Ectodermal cell (in vitro differentiated cells): ENCODE results near the gene CYB5D1.

Experiments used
- H3K27ac ChIP-seq: 2 replicates; pipeline ENCODE4 v1.7.0; 2013; ENCODE audit warnings: mild to moderate bottlenecking, low read depth, low read length; ENCODE audit not compliant: insufficient read depth, poor library complexity, severe bottlenecking
- H3K27me3 ChIP-seq: 2 replicates; pipeline ENCODE4 v1.7.0; 2013; ENCODE audit warnings: mild to moderate bottlenecking, low read length; ENCODE audit not compliant: insufficient read depth, control insufficient read depth, poor library complexity, severe bottlenecking
- H3K36me3 ChIP-seq: one replicate; pipeline ENCODE4 v1.7.0; 2013; ENCODE audit warnings: low read length; ENCODE audit not compliant: control insufficient read depth, insufficient read depth
- H3K4me1 ChIP-seq: one replicate; pipeline ENCODE4 v1.7.0; 2013; ENCODE audit warnings: low read length; ENCODE audit not compliant: control insufficient read depth, insufficient read depth
- H3K4me3 ChIP-seq: 2 replicates; pipeline ENCODE4 v1.7.0; 2013; ENCODE audit warnings: low read depth, low read length, control low read depth; ENCODE audit not compliant: insufficient read depth
- H3K9me3 ChIP-seq: 2 replicates; pipeline ENCODE4 v1.7.0; 2013; ENCODE audit warnings: mild to moderate bottlenecking, low read length, moderate library complexity; ENCODE audit not compliant: control insufficient read depth
- WGBS, 2 experiments: methylation state at CpG; one replicate each; pipeline ENCODE4 v1.1.7; 2013; ENCODE audit warnings: missing lambda C conversion rate in 2 of 2; 5-methylcytosine and 5-hydroxymethylcytosine counted together

Gene CYB5D1

GRCh38 chr17:7897773-7898172 lies 40.0 kb downstream of the CYB5D1 start:
- Histone ChIP-seq H3K27me3 (no peaks in the 10 kb centered on the region), H3K36me3 (peaks cover 7% of the 10 kb centered on the region), H3K4me3 (no peak overlapping the region), H3K4me1 (peaks cover under 1% of the 10 kb centered on the region), H3K27ac (no peak overlapping the region), H3K9me3 (no peaks in the 10 kb centered on the region)
- WGBS, 2 experiments, result 85 to 86% methylated on average over 5 to 6 of the region's 6 CpGs

GRCh38 chr17:7903154-7904103 lies 45.6 kb downstream of the CYB5D1 start:
- 48 to 49% methylated on average over 22 of the region's 22 CpGs for whole genome bisulfite sequencing, 2 experiments
- H3K27ac ChIP-seq, result peak overlapping the region; percentile 53
- H3K36me3 ChIP-seq, result peaks cover 4% of the 10 kb centered on the region
- peaks cover 13% of the 10 kb centered on the region for H3K4me1 ChIP-seq
- H3K27me3 ChIP-seq, result no peaks in the 10 kb centered on the region
- H3K4me3 ChIP-seq, result no peak overlapping the region
- no peaks in the 10 kb centered on the region for H3K9me3 ChIP-seq

- 93 to 97% methylated on average over 29 of the region's 29 CpGs for WGBS, 2 experiments
- H3K27me3 ChIP-seq, result peaks cover under 1% of the 10 kb centered on the region
- no peaks in the 10 kb centered on the region for H3K9me3 ChIP-seq
- no peak overlapping the region for H3K4me3 ChIP-seq
- no peak overlapping the region for H3K27ac ChIP-seq
- H3K36me3 ChIP-seq, result no peaks in the 10 kb centered on the region
- no peaks in the 10 kb centered on the region for H3K4me1 ChIP-seq
Observed at GRCh38 chr17:7909089-7909488, 51.3 kb downstream of the CYB5D1 start.

- Histone ChIP-seq H3K4me1 (peaks cover 8% of the 10 kb centered on the region), H3K27ac (no peak overlapping the region), H3K27me3 (peaks cover 12% of the 10 kb centered on the region), H3K4me3 (no peak overlapping the region), H3K36me3 (no peaks in the 10 kb centered on the region), H3K9me3 (no peaks in the 10 kb centered on the region)
- 94 to 95% methylated on average over 15 of the region's 15 CpGs for WGBS, 2 experiments
Observed at GRCh38 chr17:7910281-7910680, 52.5 kb downstream of the CYB5D1 start.

GRCh38 chr17:7910711-7911110 lies 52.9 kb downstream of the CYB5D1 start:
- Histone ChIP-seq H3K4me3 (no peak overlapping the region), H3K9me3 (no peaks in the 10 kb centered on the region), H3K36me3 (no peaks in the 10 kb centered on the region), H3K4me1 (peaks cover 9% of the 10 kb centered on the region), H3K27ac (no peak overlapping the region), H3K27me3 (peaks cover 16% of the 10 kb centered on the region)
- WGBS, 2 experiments, result 96 to 97% methylated on average over 12 to 13 of the region's 13 CpGs

- H3K9me3 ChIP-seq, result no peaks in the 10 kb centered on the region
- no peak overlapping the region for H3K4me3 ChIP-seq
- 92 to 94% methylated on average over 9 of the region's 9 CpGs for WGBS, 2 experiments
- H3K36me3 ChIP-seq, result no peaks in the 10 kb centered on the region
- H3K27me3 ChIP-seq, result peaks cover 18% of the 10 kb centered on the region
- H3K27ac ChIP-seq, result no peak overlapping the region
- H3K4me1 ChIP-seq, result peaks cover 9% of the 10 kb centered on the region
Observed at GRCh38 chr17:7911116-7911515, 53.3 kb downstream of the CYB5D1 start.
